Measurements from ENCODE around the gene TCERG1L. TPM values are rescaled to one million over a fixed set of nuclear protein-coding genes. Genes with fewer than 3 reads are reported as not detected.

The TCERG1L gene
- total RNA-seq, 1 donor from 2014 or later = 2.7 TPM

GRCh38 chr10:131086094-131086493 lies 225.4 kb downstream of the TCERG1L start:
- Mint-ChIP-seq H3K27me3 (peaks cover 11% of the 10 kb centered on the region), H3K4me1 (ENCODE audit: unreplicated experiment) (peaks cover 16% of the 10 kb centered on the region), H3K36me3 (no peaks in the 10 kb centered on the region), H3K4me3 (no peak overlapping the region), H3K9me3 (peaks cover 5% of the 10 kb centered on the region), H3K27ac (no peak overlapping the region)
- no peak for TF ChIP-seq CTCF (conservative IDR thresholded peaks at IDR 0.05)
- no peak for DNase-seq (ENCODE audit: extremely low spot score, unreplicated experiment)

DNA sequence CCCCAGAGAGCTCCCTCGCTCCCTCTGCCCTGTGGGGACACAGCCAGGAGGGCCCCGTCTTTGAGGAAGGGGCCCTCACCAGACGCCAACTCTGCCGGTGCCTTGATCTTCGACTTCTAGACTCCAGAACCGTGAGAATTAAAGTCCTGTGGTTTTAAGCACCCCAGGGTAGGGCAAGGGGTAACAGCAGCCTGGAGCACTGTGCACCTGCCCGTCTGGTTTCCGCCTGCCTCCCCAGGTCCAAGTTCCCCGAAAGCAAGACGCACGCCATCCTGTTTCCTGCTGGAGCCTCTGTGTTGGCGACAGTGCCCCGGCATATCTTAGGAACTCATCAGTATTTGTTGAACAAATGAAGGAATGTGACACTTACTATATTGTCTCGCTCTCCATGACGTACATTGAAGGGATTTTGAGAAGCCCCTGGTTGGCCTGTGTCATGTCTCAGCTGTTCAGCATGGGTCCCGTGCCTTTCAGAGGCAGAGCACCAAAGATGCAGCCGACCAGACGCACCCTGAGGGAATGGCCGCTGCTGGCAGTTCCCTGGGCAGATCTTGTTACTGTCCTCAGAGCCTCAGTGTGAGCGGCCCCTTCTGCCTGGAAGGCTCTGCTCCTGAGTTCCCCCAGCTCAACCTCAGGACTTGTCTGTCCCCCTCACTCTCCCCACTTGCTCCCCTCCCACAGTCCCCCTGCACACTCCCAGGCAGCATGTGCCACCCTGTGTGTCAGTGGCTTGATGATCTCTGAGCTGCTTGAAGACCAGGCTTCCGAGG lies 226.2 kb downstream of the TCERG1L start:
- peaks cover 16% of the 10 kb centered on the region for H3K4me1 Mint-ChIP-seq (ENCODE audit: unreplicated experiment)
- H3K27me3 Mint-ChIP-seq = peaks cover 11% of the 10 kb centered on the region
- H3K36me3 Mint-ChIP-seq = no peaks in the 10 kb centered on the region
- no peak for DNase-seq (ENCODE audit: extremely low spot score, unreplicated experiment)
- H3K27ac Mint-ChIP-seq = peak overlapping the region; percentile 61
- no peak overlapping the region for H3K4me3 Mint-ChIP-seq
- no peak for TF ChIP-seq CTCF (conservative IDR thresholded peaks at IDR 0.05)
- peaks cover 5% of the 10 kb centered on the region for H3K9me3 Mint-ChIP-seq

- no peak for TF ChIP-seq CTCF (conservative IDR thresholded peaks at IDR 0.05)
- no peaks in the 10 kb centered on the region for H3K36me3 Mint-ChIP-seq
Measured at GRCh38 chr10:131084791-131085090, 226.8 kb downstream of the TCERG1L start.

DNA sequence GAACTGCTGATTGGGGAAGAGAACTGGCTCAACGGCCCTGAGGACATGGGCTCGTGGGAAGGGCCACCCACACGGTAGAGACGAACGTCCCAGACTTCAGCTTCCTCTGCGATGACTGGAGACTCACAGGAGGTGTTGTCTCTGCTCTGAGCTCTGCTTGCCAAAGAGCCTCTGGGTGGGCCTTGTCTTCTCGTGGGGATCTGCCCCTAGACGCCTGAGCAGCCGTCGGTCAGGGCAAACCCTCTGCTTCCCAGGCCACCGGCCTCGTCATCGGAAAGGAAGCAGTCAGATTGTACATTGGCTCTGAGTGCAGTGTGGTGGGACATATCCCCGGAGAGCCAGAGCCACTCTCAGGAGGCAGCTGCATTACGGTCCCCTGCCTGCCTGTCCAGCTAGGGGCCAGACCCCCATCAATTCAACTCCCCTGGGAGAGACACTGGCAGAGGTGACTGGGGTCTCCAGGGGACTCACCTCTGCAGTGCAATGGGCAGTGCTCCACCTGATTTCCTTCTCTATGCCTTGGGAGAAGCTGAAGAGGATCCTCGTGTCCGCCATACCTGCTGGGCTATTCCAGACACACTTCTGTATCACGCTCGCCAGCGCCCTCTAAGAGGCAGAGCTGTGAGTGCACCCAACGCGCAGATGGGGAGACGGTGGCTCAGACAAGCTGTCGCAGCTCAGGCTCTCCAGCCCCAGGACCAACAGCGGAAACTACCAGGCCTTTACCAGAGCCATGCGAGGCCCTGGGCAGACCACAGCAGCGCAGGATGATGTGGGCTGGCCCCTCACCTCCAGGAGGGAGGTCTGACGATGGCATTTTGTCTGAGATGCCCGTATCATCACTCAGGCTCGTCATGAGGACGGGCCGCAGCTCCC lies 227.4 kb downstream of the TCERG1L start:
- Mint-ChIP-seq H3K27me3 (peaks cover 13% of the 10 kb centered on the region), H3K27ac (no peak overlapping the region), H3K36me3 (no peaks in the 10 kb centered on the region), H3K9me3 (peaks cover 5% of the 10 kb centered on the region), H3K4me1 (ENCODE audit: unreplicated experiment) (peaks cover 16% of the 10 kb centered on the region), H3K4me3 (no peak overlapping the region)
- DNase-seq (ENCODE audit: extremely low spot score, unreplicated experiment) = no peak
- no peak for TF ChIP-seq CTCF (conservative IDR thresholded peaks at IDR 0.05)

More at GRCh38 chr10:131084791-131085090, 226.8 kb downstream of the TCERG1L start:
- H3K4me3 Mint-ChIP-seq = no peak overlapping the region
- peaks cover 13% of the 10 kb centered on the region for H3K27me3 Mint-ChIP-seq
- DNase-seq (ENCODE audit: extremely low spot score, unreplicated experiment) = no peak
- H3K4me1 Mint-ChIP-seq (ENCODE audit: unreplicated experiment) = peaks cover 16% of the 10 kb centered on the region
- H3K9me3 Mint-ChIP-seq = peaks cover 5% of the 10 kb centered on the region
- no peak overlapping the region for H3K27ac Mint-ChIP-seq

- H3K9me3 Mint-ChIP-seq = no peaks in the 10 kb centered on the region
- no peak for TF ChIP-seq CTCF (conservative IDR thresholded peaks at IDR 0.05)
- no peak overlapping the region for H3K27ac Mint-ChIP-seq
- no peak for DNase-seq (ENCODE audit: extremely low spot score, unreplicated experiment)
- H3K27me3 Mint-ChIP-seq = peaks cover 13% of the 10 kb centered on the region
- no peak overlapping the region for H3K4me3 Mint-ChIP-seq
- no peaks in the 10 kb centered on the region for H3K36me3 Mint-ChIP-seq
- peaks cover 16% of the 10 kb centered on the region for H3K4me1 Mint-ChIP-seq (ENCODE audit: unreplicated experiment)
Measured at GRCh38 chr10:131082991-131083481, 228.5 kb downstream of the TCERG1L start.

All from type B pancreatic cell (in vitro differentiated cells).